ENCODE data around the gene EMCN.

EMCN gene

GRCh38 chr4:100493756-100494155 is 24.1 kb downstream of the EMCN start:
- peaks cover 0 to 4% of the 10 kb centered on the region in 2 donors for H3K9me3 ChIP-seq (ENCODE audit: control insufficient read depth in 2 of 2, low read length in 2 of 2)
- H3K4me1 ChIP-seq (ENCODE audit: control insufficient read depth, insufficient read depth, low read length), result no peaks in the 10 kb centered on the region
- H3K36me3 ChIP-seq (ENCODE audit: control insufficient read depth in 2 of 2, insufficient read depth in 2 of 2, low read length in 2 of 2), result no peaks in the 10 kb centered on the region
- H3K9ac ChIP-seq (ENCODE audit: low read length in 2 of 2), result no peak overlapping the region
- no peaks in the 10 kb centered on the region for H3K27me3 ChIP-seq (ENCODE audit: control insufficient read depth in 1 of 2, insufficient read depth in 2 of 2, low read length in 2 of 2)
- no peak overlapping the region for H3K27ac ChIP-seq (ENCODE audit: low read length)
- H3K4me3 ChIP-seq (ENCODE audit: low read length in 2 of 2), result no peak overlapping the region

- H3K9ac ChIP-seq (ENCODE audit: low read length in 2 of 2), result no peak overlapping the region
- H3K4me3 ChIP-seq (ENCODE audit: low read length in 2 of 2), result no peak overlapping the region
- H3K27me3 ChIP-seq (ENCODE audit: control insufficient read depth in 1 of 2, insufficient read depth in 2 of 2, low read length in 2 of 2), result no peaks in the 10 kb centered on the region
- no peak overlapping the region for H3K27ac ChIP-seq (ENCODE audit: low read length)
- H3K9me3 ChIP-seq (ENCODE audit: control insufficient read depth in 2 of 2, low read length in 2 of 2), result peaks cover 0 to 4% of the 10 kb centered on the region in 2 donors
- no peaks in the 10 kb centered on the region for H3K36me3 ChIP-seq (ENCODE audit: control insufficient read depth in 2 of 2, insufficient read depth in 2 of 2, low read length in 2 of 2)
- H3K4me1 ChIP-seq (ENCODE audit: control insufficient read depth, insufficient read depth, low read length), result no peaks in the 10 kb centered on the region
These were observed 25.7 kb downstream of the EMCN start for GRCh38 chr4:100492129-100492528.

GRCh38 chr4:100489305-100489704 is 28.5 kb downstream of the EMCN start:
- H3K27me3 ChIP-seq (ENCODE audit: control insufficient read depth in 1 of 2, insufficient read depth in 2 of 2, low read length in 2 of 2), result no peaks in the 10 kb centered on the region
- H3K36me3 ChIP-seq (ENCODE audit: control insufficient read depth in 2 of 2, insufficient read depth in 2 of 2, low read length in 2 of 2), result no peaks in the 10 kb centered on the region
- H3K27ac ChIP-seq (ENCODE audit: low read length), result no peak overlapping the region
- no peak overlapping the region for H3K9ac ChIP-seq (ENCODE audit: low read length in 2 of 2)
- peaks cover 0 to 4% of the 10 kb centered on the region in 2 donors for H3K9me3 ChIP-seq (ENCODE audit: control insufficient read depth in 2 of 2, low read length in 2 of 2)
- H3K4me3 ChIP-seq (ENCODE audit: low read length in 2 of 2), result no peak overlapping the region
- H3K4me1 ChIP-seq (ENCODE audit: control insufficient read depth, insufficient read depth, low read length), result no peaks in the 10 kb centered on the region

GRCh38 chr4:100486496-100486895 is 31.3 kb downstream of the EMCN start:
- Histone ChIP-seq H3K27me3 (ENCODE audit: control insufficient read depth in 1 of 2, insufficient read depth in 2 of 2, low read length in 2 of 2) (no peaks in the 10 kb centered on the region), H3K27ac (ENCODE audit: low read length) (no peak overlapping the region), H3K4me3 (ENCODE audit: low read length in 2 of 2) (no peak overlapping the region), H3K9ac (ENCODE audit: low read length in 2 of 2) (no peak overlapping the region), H3K36me3 (ENCODE audit: control insufficient read depth in 2 of 2, insufficient read depth in 2 of 2, low read length in 2 of 2) (no peaks in the 10 kb centered on the region), H3K4me1 (ENCODE audit: control insufficient read depth, insufficient read depth, low read length) (no peaks in the 10 kb centered on the region), H3K9me3 (ENCODE audit: control insufficient read depth in 2 of 2, low read length in 2 of 2) (no peaks in the 10 kb centered on the region)

GRCh38 chr4:100483796-100484195 is 34.0 kb downstream of the EMCN start:
- no peaks in the 10 kb centered on the region for H3K36me3 ChIP-seq (ENCODE audit: control insufficient read depth in 2 of 2, insufficient read depth in 2 of 2, low read length in 2 of 2)
- no peaks in the 10 kb centered on the region for H3K9me3 ChIP-seq (ENCODE audit: control insufficient read depth in 2 of 2, low read length in 2 of 2)
- no peaks in the 10 kb centered on the region for H3K4me1 ChIP-seq (ENCODE audit: control insufficient read depth, insufficient read depth, low read length)
- H3K27me3 ChIP-seq (ENCODE audit: control insufficient read depth in 1 of 2, insufficient read depth in 2 of 2, low read length in 2 of 2), result no peaks in the 10 kb centered on the region
- H3K4me3 ChIP-seq (ENCODE audit: low read length in 2 of 2), result no peak overlapping the region
- H3K27ac ChIP-seq (ENCODE audit: low read length), result no peak overlapping the region
- H3K9ac ChIP-seq (ENCODE audit: low read length in 2 of 2), result no peak overlapping the region

GRCh38 chr4:100479971-100480370 is 37.9 kb downstream of the EMCN start:
- Histone ChIP-seq H3K27me3 (ENCODE audit: control insufficient read depth in 1 of 2, insufficient read depth in 2 of 2, low read length in 2 of 2) (no peaks in the 10 kb centered on the region), H3K36me3 (ENCODE audit: control insufficient read depth in 2 of 2, insufficient read depth in 2 of 2, low read length in 2 of 2) (no peaks in the 10 kb centered on the region), H3K27ac (ENCODE audit: low read length) (no peak overlapping the region), H3K4me1 (ENCODE audit: control insufficient read depth, insufficient read depth, low read length) (no peaks in the 10 kb centered on the region), H3K4me3 (ENCODE audit: low read length in 2 of 2) (no peak overlapping the region), H3K9me3 (ENCODE audit: control insufficient read depth in 2 of 2, low read length in 2 of 2) (no peaks in the 10 kb centered on the region), H3K9ac (ENCODE audit: low read length in 2 of 2) (no peak overlapping the region)

- no peak overlapping the region for H3K4me3 ChIP-seq (ENCODE audit: low read length in 2 of 2)
- H3K9ac ChIP-seq (ENCODE audit: low read length in 2 of 2), result no peak overlapping the region
- H3K4me1 ChIP-seq (ENCODE audit: control insufficient read depth, insufficient read depth, low read length), result no peaks in the 10 kb centered on the region
- no peaks in the 10 kb centered on the region for H3K36me3 ChIP-seq (ENCODE audit: control insufficient read depth in 2 of 2, insufficient read depth in 2 of 2, low read length in 2 of 2)
- H3K27ac ChIP-seq (ENCODE audit: low read length), result no peak overlapping the region
- H3K9me3 ChIP-seq (ENCODE audit: control insufficient read depth in 2 of 2, low read length in 2 of 2), result peaks cover 0 to 2% of the 10 kb centered on the region in 2 donors
- H3K27me3 ChIP-seq (ENCODE audit: control insufficient read depth in 1 of 2, insufficient read depth in 2 of 2, low read length in 2 of 2), result no peaks in the 10 kb centered on the region
These were observed 48.3 kb downstream of the EMCN start for GRCh38 chr4:100469555-100469954.

GRCh38 chr4:100466501-100466900 is 51.3 kb downstream of the EMCN start:
- Histone ChIP-seq H3K4me1 (ENCODE audit: control insufficient read depth, insufficient read depth, low read length) (no peaks in the 10 kb centered on the region), H3K9me3 (ENCODE audit: control insufficient read depth in 2 of 2, low read length in 2 of 2) (no peaks in the 10 kb centered on the region), H3K27me3 (ENCODE audit: control insufficient read depth in 1 of 2, insufficient read depth in 2 of 2, low read length in 2 of 2) (no peaks in the 10 kb centered on the region), H3K36me3 (ENCODE audit: control insufficient read depth in 2 of 2, insufficient read depth in 2 of 2, low read length in 2 of 2) (no peaks in the 10 kb centered on the region), H3K4me3 (ENCODE audit: low read length in 2 of 2) (no peak overlapping the region), H3K27ac (ENCODE audit: low read length) (no peak overlapping the region), H3K9ac (ENCODE audit: low read length in 2 of 2) (no peak overlapping the region)

- Histone ChIP-seq H3K36me3 (ENCODE audit: control insufficient read depth in 2 of 2, insufficient read depth in 2 of 2, low read length in 2 of 2) (no peaks in the 10 kb centered on the region), H3K27ac (ENCODE audit: low read length) (no peak overlapping the region), H3K27me3 (ENCODE audit: control insufficient read depth in 1 of 2, insufficient read depth in 2 of 2, low read length in 2 of 2) (no peaks in the 10 kb centered on the region), H3K4me1 (ENCODE audit: control insufficient read depth, insufficient read depth, low read length) (no peaks in the 10 kb centered on the region), H3K4me3 (ENCODE audit: low read length in 2 of 2) (no peak overlapping the region), H3K9me3 (ENCODE audit: control insufficient read depth in 2 of 2, low read length in 2 of 2) (no peaks in the 10 kb centered on the region), H3K9ac (ENCODE audit: low read length in 2 of 2) (no peak overlapping the region)
These were observed 55.8 kb downstream of the EMCN start for GRCh38 chr4:100461807-100462605.

GRCh38 chr4:100450449-100450848 is 67.4 kb downstream of the EMCN start:
- H3K4me1 ChIP-seq (ENCODE audit: control insufficient read depth, insufficient read depth, low read length), result no peaks in the 10 kb centered on the region
- no peak overlapping the region for H3K9ac ChIP-seq (ENCODE audit: low read length in 2 of 2)
- no peaks in the 10 kb centered on the region for H3K9me3 ChIP-seq (ENCODE audit: control insufficient read depth in 2 of 2, low read length in 2 of 2)
- no peak overlapping the region for H3K4me3 ChIP-seq (ENCODE audit: low read length in 2 of 2)
- H3K27ac ChIP-seq (ENCODE audit: low read length), result no peak overlapping the region
- H3K27me3 ChIP-seq (ENCODE audit: control insufficient read depth in 1 of 2, insufficient read depth in 2 of 2, low read length in 2 of 2), result no peaks in the 10 kb centered on the region
- H3K36me3 ChIP-seq (ENCODE audit: control insufficient read depth in 2 of 2, insufficient read depth in 2 of 2, low read length in 2 of 2), result no peaks in the 10 kb centered on the region

- H3K9ac ChIP-seq (ENCODE audit: low read length in 2 of 2), result no peak overlapping the region
- H3K4me1 ChIP-seq (ENCODE audit: control insufficient read depth, insufficient read depth, low read length), result no peaks in the 10 kb centered on the region
- no peak overlapping the region for H3K4me3 ChIP-seq (ENCODE audit: low read length in 2 of 2)
- no peaks in the 10 kb centered on the region for H3K36me3 ChIP-seq (ENCODE audit: control insufficient read depth in 2 of 2, insufficient read depth in 2 of 2, low read length in 2 of 2)
- H3K9me3 ChIP-seq (ENCODE audit: control insufficient read depth in 2 of 2, low read length in 2 of 2), result no peaks in the 10 kb centered on the region
- H3K27me3 ChIP-seq (ENCODE audit: control insufficient read depth in 1 of 2, insufficient read depth in 2 of 2, low read length in 2 of 2), result no peaks in the 10 kb centered on the region
- no peak overlapping the region for H3K27ac ChIP-seq (ENCODE audit: low read length)
These were observed 86.4 kb downstream of the EMCN start for GRCh38 chr4:100431416-100431815.

Data from stomach smooth muscle (tissue), 2 donors.